Upper lobe of right lung (tissue), 1 donor: Measurements from ENCODE around the gene RPP25L. TPM values are rescaled to one million over a fixed set of nuclear protein-coding genes. Genes with fewer than 3 reads are reported as not detected.

Experiments
- ATAC-seq: fragments of 200-7000 bp; cut with Tn5 transposase; one replicate; pipeline ENCODE4 v1.9.1; 2020; ENCODE audit warnings: mild to moderate bottlenecking, moderate library complexity
- DNase-seq: peaks from one replicate; pipeline ENCODE4 v3.0.0-alpha.2; 2020
- H3K27ac ChIP-seq: fragments of 200-600 bp; one replicate; pipeline ENCODE4 v1.8.0; 2022
- H3K27me3 ChIP-seq: fragments of 200-600 bp; one replicate; pipeline ENCODE4 v1.8.0; 2022; ENCODE audit warnings: mild to moderate bottlenecking
- H3K36me3 ChIP-seq: fragments of 200-600 bp; one replicate; pipeline ENCODE4 v1.8.0; 2022
- H3K4me1 ChIP-seq: fragments of 200-600 bp; one replicate; pipeline ENCODE4 v1.8.0; 2022
- H3K4me3 ChIP-seq: fragments of 200-600 bp; one replicate; pipeline ENCODE4 v1.8.0; 2022; ENCODE audit warnings: mild to moderate bottlenecking
- H3K9me3 ChIP-seq: fragments of 200-600 bp; one replicate; pipeline ENCODE4 v1.8.0; 2022
- intact Hi-C: fragments of 100-400 bp; cut with DNase I; formaldehyde crosslinking; loops from one replicate; pipeline ENCODE4 v1.11.0; 2022
- total RNA-seq: library from RNA; stranded (reverse); fragmentation: NEBNext Ultra II Directional; extraction: Animal tissue kit (Norgen Biotek cat#: 25700); gene quantifications from one replicate; pipeline ENCODE4 v1.2.1, GENCODE V29; 2021
- TF ChIP-seq, protein P1 (sequence below): fragments of 200-600 bp; IDR thresholded peaks from one replicate; pipeline ENCODE4 v1.8.0; 2022; ENCODE audit warnings: antibody characterized with exemption
- donor health status: DM: no; HTN: yes; CAD: no; lungs with severe emphysema.

The RPP25L gene
- total RNA-seq, 1 donor from 2014 or later: 16.7 TPM

DNA sequence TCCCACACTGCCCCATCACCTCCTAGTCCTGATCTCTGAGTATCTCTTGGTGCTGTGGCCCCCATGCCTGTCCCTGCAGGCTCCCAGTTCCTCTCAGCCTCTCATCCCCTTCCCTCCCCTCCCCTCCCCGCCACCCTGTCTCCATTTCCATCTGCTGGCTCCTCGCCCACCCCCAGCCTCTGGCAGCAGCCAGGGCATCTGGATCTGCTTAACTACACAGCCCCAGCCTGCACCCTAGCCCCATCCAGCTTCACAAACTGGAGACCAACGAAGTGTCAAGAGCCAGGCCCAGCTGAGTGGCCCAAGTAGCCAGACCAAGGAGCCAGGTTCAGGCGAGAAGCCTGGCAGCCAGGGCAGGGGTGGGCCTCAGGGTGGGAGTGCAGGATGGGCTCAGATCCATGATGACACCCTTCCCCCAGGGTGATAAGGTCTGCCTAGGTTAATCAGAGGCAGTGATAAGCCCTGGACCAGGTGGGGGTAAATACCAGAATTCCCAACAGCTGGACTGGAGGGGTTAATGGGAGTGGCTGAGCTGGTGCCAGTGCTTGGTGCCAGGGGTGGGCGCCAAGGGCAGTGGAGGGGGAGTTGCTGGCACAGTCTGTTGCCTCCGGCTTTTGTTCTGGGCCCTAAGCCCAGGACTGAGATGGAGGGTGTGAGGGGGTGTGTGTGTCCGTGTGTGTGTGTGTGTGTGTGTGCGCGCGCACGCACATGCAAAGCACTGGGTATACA lies 42.6 kb upstream of the RPP25L start:
- no peaks in the 10 kb centered on the region for H3K9me3 ChIP-seq
- ATAC-seq (peak; percentile 4), DNase-seq (no peak)
- no peak overlapping the region for H3K4me3 ChIP-seq
- peaks cover 31% of the 10 kb centered on the region for H3K4me1 ChIP-seq
- H3K27ac ChIP-seq: peak overlapping the region; percentile 51
- intact Hi-C loops: no loop called here
- H3K36me3 ChIP-seq: peaks cover 5% of the 10 kb centered on the region
- no peaks in the 10 kb centered on the region for H3K27me3 ChIP-seq
- TF ChIP-seq, protein P1, sequence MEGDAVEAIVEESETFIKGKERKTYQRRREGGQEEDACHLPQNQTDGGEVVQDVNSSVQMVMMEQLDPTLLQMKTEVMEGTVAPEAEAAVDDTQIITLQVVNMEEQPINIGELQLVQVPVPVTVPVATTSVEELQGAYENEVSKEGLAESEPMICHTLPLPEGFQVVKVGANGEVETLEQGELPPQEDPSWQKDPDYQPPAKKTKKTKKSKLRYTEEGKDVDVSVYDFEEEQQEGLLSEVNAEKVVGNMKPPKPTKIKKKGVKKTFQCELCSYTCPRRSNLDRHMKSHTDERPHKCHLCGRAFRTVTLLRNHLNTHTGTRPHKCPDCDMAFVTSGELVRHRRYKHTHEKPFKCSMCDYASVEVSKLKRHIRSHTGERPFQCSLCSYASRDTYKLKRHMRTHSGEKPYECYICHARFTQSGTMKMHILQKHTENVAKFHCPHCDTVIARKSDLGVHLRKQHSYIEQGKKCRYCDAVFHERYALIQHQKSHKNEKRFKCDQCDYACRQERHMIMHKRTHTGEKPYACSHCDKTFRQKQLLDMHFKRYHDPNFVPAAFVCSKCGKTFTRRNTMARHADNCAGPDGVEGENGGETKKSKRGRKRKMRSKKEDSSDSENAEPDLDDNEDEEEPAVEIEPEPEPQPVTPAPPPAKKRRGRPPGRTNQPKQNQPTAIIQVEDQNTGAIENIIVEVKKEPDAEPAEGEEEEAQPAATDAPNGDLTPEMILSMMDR: no peak

DNA sequence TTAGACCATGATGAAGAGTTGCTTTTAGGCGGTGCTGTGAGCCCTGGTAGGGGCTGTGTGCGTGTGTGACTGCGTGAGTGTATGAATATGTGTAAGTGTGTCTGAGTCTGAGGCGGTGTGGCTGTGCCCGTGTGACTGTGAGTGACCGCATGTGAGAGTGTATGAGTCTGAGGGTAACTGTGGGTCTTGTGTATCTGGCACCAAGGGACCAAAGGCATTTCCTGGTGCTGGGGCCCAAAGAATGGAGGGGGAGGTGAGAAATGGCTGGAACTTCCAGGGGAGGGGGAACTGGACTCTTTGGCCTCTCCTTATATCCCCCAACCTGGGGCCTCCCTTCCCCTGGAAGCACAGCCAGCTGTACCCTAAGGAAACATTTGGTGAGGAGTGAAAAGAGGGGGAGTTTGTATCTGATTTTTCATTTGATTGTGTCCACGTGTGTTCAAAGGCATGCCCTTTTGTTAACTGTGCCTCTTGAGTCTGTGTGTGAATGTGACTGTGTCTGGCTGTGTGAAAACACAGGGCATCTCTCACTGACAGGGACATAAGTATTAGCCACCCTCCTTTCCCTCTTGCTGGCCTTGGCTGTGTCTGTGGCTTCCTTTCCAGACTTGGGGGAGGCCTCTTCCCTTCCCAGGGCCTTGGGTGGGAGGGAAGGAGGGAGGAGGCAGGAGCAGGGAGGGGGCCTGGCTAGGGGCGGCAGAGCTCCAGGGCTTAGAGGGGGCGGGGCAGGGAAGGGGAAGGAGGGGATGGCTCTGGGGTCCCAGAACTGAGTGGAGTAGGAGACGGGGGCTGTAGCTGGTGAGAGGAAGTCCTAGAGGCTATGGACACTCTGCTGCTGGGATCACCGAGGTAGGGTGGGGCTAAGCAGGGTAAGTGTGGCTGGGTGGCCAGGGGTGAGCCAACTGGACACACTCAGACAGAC lies 41.5 kb upstream of the RPP25L start:
- Histone ChIP-seq H3K27me3 (no peaks in the 10 kb centered on the region), H3K9me3 (no peaks in the 10 kb centered on the region), H3K36me3 (peaks cover 16% of the 10 kb centered on the region), H3K4me3 (no peak overlapping the region), H3K27ac (peak overlapping the region; percentile 82), H3K4me1 (peaks cover 33% of the 10 kb centered on the region)
- ATAC-seq (no peak), DNase-seq (no peak)
- intact Hi-C loops: no loop called here
- TF ChIP-seq, protein P1: no peak

DNA sequence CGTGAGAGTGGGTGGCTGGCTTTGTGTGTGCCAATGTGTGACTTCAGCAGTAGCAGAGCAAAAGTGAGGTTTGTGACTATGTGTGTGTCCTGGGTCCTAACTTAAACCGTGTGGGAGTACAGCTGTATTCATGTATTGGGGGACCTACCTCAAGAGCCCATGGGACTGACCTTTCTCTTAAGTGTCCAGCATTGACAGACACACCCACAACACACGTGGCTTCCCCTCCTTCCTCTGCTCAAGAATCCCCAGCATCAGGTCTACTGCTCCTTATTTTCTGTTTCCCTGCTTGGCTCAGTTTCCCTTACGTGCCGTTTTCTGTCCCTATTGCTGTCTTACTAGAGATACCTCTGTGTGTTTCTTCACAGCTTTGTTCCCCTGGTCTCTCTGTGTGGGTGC lies 40.7 kb upstream of the RPP25L start:
- no peak for DNase-seq
- intact Hi-C loops: no loop called here

DNA sequence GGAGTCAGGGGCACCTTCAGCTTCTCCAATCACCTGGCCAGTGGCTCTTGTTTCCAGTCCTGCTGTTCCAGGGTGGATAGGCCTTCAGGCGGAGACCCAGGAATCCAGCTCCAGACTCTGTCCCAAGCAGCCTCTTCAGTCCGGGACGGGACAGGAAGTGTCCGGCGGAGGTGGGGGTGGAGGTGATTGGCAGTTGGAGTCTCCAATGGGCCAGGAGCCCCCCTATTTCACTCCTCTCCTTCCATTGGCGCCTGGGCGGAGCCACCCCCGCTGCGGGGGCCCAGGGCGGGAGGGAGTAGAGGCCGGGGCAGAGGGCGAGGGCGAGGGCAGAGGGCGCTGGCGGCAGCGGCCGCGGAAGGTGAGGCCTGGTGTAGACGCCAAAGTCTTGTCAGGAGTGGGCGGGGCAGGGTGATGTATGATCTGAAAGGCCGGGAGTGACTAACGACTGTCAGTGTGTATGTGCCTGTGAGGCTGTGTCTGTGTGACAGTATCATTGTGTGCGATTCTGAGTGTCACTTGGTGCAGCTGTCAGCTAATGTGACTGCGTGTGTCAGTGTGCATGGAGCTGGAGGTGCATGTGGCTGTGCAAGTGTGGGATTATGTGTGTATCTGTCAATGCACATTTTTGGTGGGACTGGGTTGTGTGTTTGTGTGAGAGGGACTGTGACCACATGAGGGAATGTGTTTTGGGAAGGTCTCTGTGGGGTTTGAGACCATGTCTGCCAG lies 40.1 kb upstream of the RPP25L start, which contains the start of gene IL11RA:
IL11RA (plus strand) TSS at position 310 of the 726 bp plus-strand sequence. CDS start 3,033 bp downstream, outside the sequence.
- H3K27ac ChIP-seq: peak within 1 kb of the TSS; percentile 82
- TF ChIP-seq, protein P1: no peak
- ATAC-seq (peak; percentile 93), DNase-seq (peak; percentile 94)
- peaks cover 47% of the 10 kb centered on the region for H3K4me1 ChIP-seq
- intact Hi-C loops: no loop called here
- peaks cover 18% of the 10 kb centered on the region for H3K36me3 ChIP-seq
- H3K9me3 ChIP-seq: no peaks in the 10 kb centered on the region
- no peaks in the 10 kb centered on the region for H3K27me3 ChIP-seq
- H3K4me3 ChIP-seq: peak within 1 kb of the TSS; percentile 47

More for the DNA sequence above, 40.7 kb upstream of the RPP25L start:
- peak overlapping the region; percentile 47 for H3K4me3 ChIP-seq
- H3K9me3 ChIP-seq: no peaks in the 10 kb centered on the region
- H3K4me1 ChIP-seq: peaks cover 42% of the 10 kb centered on the region
- TF ChIP-seq, protein P1: no peak
- H3K27me3 ChIP-seq: no peaks in the 10 kb centered on the region
- peaks cover 18% of the 10 kb centered on the region for H3K36me3 ChIP-seq
- ATAC-seq: no peak
- peak overlapping the region; percentile 82 for H3K27ac ChIP-seq

DNA sequence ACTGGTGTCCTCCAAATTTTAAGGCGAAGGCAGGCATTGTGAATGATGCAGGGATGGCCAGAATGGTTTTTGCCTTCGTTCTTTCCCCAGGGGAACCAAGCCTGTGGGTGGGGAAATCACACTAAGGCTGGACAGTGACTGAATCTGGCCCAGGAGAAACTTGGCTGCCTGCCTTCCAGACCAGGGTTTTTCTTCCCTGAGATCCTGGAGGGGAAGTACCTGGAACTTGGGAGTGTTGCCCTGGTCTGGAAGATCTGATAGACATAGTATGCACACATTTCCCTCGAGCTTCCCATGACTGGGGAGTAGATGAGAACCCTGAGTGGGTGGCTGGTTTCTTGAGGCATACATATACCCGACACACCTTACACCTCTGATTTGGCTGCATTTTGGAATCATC lies 39.4 kb upstream of the RPP25L start:
- DNase-seq (no peak), ATAC-seq (no peak)
- H3K27me3 ChIP-seq: no peaks in the 10 kb centered on the region
- H3K4me3 ChIP-seq: peak overlapping the region; percentile 47
- intact Hi-C loops: no loop called here
- H3K9me3 ChIP-seq: no peaks in the 10 kb centered on the region
- H3K4me1 ChIP-seq: peaks cover 48% of the 10 kb centered on the region
- H3K27ac ChIP-seq: peak overlapping the region; percentile 82
- peaks cover 18% of the 10 kb centered on the region for H3K36me3 ChIP-seq
- TF ChIP-seq, protein P1: no peak
